ENCODE measurements around the gene GJC3. TPM values are rescaled to one million over a fixed set of nuclear protein-coding genes. Genes with fewer than 3 reads are reported as not detected.
A peak's percentile ranks its signal among the peaks of the same experiment; 100 is the strongest.

GJC3 gene
- total RNA-seq, 1 experiment from 2014 or later = not detected

GRCh38 chr7:99923200-99923599, 6.2 kb downstream of the GJC3 start:
- H3K4me3 Mint-ChIP-seq (ENCODE audit: low read depth, unreplicated experiment) = no peak overlapping the region

DNA sequence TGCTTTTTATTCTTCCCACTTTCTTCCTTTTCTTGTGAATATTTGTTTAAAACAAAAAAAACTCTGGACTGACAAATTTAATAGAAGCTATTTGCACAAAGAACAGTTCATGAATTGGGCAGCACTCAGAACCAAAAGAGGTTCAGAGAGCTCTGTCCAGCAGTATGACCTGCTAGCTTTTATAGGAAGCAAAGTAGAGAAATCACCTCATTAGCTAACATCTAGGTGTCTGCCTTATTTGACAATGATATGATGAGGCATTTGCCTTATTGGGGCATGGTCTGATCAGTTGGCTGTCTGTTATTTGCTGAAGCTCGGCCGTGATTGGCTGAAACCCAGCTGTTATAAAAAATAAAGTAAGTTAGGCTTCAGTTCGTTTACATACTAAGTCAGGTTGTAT, 9.3 kb downstream of the GJC3 start:
- TF ChIP-seq, protein P1, sequence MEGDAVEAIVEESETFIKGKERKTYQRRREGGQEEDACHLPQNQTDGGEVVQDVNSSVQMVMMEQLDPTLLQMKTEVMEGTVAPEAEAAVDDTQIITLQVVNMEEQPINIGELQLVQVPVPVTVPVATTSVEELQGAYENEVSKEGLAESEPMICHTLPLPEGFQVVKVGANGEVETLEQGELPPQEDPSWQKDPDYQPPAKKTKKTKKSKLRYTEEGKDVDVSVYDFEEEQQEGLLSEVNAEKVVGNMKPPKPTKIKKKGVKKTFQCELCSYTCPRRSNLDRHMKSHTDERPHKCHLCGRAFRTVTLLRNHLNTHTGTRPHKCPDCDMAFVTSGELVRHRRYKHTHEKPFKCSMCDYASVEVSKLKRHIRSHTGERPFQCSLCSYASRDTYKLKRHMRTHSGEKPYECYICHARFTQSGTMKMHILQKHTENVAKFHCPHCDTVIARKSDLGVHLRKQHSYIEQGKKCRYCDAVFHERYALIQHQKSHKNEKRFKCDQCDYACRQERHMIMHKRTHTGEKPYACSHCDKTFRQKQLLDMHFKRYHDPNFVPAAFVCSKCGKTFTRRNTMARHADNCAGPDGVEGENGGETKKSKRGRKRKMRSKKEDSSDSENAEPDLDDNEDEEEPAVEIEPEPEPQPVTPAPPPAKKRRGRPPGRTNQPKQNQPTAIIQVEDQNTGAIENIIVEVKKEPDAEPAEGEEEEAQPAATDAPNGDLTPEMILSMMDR (IDR thresholded peaks at IDR 0.05; ENCODE audit: unreplicated experiment) = no peak
- intact Hi-C loops (cut with micrococcal nuclease; ENCODE audit: unreplicated experiment) = no loop called here
- Mint-ChIP-seq H3K9me3 (ENCODE audit: low read depth, unreplicated experiment) (no peaks in the 10 kb centered on the region), H3K36me3 (ENCODE audit: insufficient read depth, unreplicated experiment) (peaks cover 20% of the 10 kb centered on the region), H3K4me3 (ENCODE audit: low read depth, unreplicated experiment) (peak overlapping the region; percentile 85), H3K4me1 (ENCODE audit: low read depth, unreplicated experiment) (peaks cover 17% of the 10 kb centered on the region), H3K27ac (ENCODE audit: unreplicated experiment) (no peak overlapping the region), H3K27me3 (ENCODE audit: unreplicated experiment) (no peaks in the 10 kb centered on the region)
- BruUV-seq (replicated peaks) = no TSS peak
- DNase-seq = no peak
- CTCF ChIA-PET = interaction anchor here (1.4 kb wide), 1 partner anchor 9 kb away, joined by 3 read pairs; the partner anchor contains the start of gene GJC3

More at GRCh38 chr7:99923200-99923599, 6.2 kb downstream of the GJC3 start:
- CTCF ChIA-PET = interaction anchor here (0.6 kb wide), 1 partner anchor 74 kb away, joined by 4 read pairs; no protein-coding TSS in a partner anchor
- intact Hi-C loops (cut with micrococcal nuclease; ENCODE audit: unreplicated experiment) = no loop called here
- DNase-seq = no peak
- Mint-ChIP-seq H3K36me3 (ENCODE audit: insufficient read depth, unreplicated experiment) (peaks cover 15% of the 10 kb centered on the region), H3K4me1 (ENCODE audit: low read depth, unreplicated experiment) (no peaks in the 10 kb centered on the region), H3K27ac (ENCODE audit: unreplicated experiment) (no peak overlapping the region), H3K27me3 (ENCODE audit: unreplicated experiment) (peaks cover 25% of the 10 kb centered on the region), H3K9me3 (ENCODE audit: low read depth, unreplicated experiment) (no peaks in the 10 kb centered on the region)
- no TSS peak for BruUV-seq (replicated peaks)
- TF ChIP-seq, protein P1 (IDR thresholded peaks at IDR 0.05; ENCODE audit: unreplicated experiment) = no peak

- H3K27me3 Mint-ChIP-seq (ENCODE audit: unreplicated experiment) = no peaks in the 10 kb centered on the region
- H3K4me1 Mint-ChIP-seq (ENCODE audit: low read depth, unreplicated experiment) = peaks cover 17% of the 10 kb centered on the region
- peak overlapping the region; percentile 85 for H3K4me3 Mint-ChIP-seq (ENCODE audit: low read depth, unreplicated experiment)
- H3K9me3 Mint-ChIP-seq (ENCODE audit: low read depth, unreplicated experiment) = no peaks in the 10 kb centered on the region
- CTCF ChIA-PET = interaction anchor here (1.3 to 1.4 kb wide), 2 partner anchors 10 to 74 kb away, joined by 3 to 5 read pairs; partner anchors contain the start of gene GJC3
- H3K27ac Mint-ChIP-seq (ENCODE audit: unreplicated experiment) = peak overlapping the region; percentile 66
- intact Hi-C loops (cut with micrococcal nuclease; ENCODE audit: unreplicated experiment) = no loop called here
- H3K36me3 Mint-ChIP-seq (ENCODE audit: insufficient read depth, unreplicated experiment) = peaks cover 20% of the 10 kb centered on the region
- TF ChIP-seq, protein P1 (IDR thresholded peaks at IDR 0.05; ENCODE audit: unreplicated experiment) = no peak
- BruUV-seq (replicated peaks) = TSS peak; percentile 82
- no peak for DNase-seq
Measured at GRCh38 chr7:99919814-99920112, 9.7 kb downstream of the GJC3 start.

DNA sequence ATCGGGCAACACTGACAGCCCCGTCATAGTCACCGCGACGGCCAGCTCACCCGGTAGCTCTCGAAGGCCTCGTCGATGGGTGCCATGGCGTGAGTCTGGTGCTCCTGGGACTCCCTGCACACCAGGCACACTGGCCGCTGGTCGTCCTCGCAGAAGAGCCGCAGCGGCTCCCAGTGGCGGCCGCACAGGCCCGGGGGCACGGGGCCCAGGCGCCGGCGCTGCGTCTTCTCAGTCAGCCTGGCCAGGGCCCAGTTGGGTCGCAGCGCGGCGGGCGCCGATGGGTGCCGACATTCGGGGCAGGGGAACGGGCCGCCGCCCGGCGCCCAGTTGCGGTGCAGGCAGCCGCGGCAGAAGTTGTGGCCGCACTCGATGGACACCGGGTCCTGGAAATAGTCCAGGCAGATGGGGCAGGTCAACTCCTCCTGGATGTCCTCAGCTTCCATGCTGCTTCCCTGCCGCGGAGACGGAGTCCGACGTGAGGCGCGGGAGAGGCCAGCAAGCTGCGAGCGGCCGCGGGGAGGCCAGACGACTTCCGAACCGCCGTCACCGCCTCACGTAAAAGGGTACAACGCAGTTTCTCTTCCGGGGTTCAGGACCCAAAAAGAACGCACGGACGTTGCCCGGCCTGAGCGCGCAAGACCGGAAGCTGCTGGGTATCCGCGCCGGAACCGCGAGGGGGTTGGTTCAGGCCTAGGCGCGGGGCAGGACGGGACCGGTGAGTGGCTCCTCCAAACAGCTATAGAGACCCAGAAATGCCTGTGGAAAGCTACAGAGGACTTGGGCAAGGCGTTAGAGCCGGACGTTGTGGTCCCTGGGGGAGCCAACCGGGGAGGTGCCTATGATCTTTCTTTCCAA, 10.2 kb downstream of the GJC3 start, which contains the start of gene TRIM4:
TSS of gene TRIM4 (minus strand) at position 572 of the 855 bp plus-strand sequence. CDS start at position 443, 129 bp downstream.
- H3K4me1 Mint-ChIP-seq (ENCODE audit: low read depth, unreplicated experiment) = peaks cover 17% of the 10 kb centered on the region

More for the DNA sequence above, 10.2 kb downstream of the GJC3 start, which contains the start of gene TRIM4:
- peak; percentile 80 for DNase-seq
- CTCF ChIA-PET = interaction anchor here (0.5 to 1.4 kb wide), 7 partner anchors 10 to 429 kb away, joined by 3 to 5 read pairs (median 3); partner anchors contain the start of gene GJC3
- Mint-ChIP-seq H3K27me3 (ENCODE audit: unreplicated experiment) (no peaks in the 10 kb centered on the region), H3K27ac (ENCODE audit: unreplicated experiment) (peak within 1 kb of the TSS; percentile 66), H3K9me3 (ENCODE audit: low read depth, unreplicated experiment) (no peaks in the 10 kb centered on the region), H3K4me3 (ENCODE audit: low read depth, unreplicated experiment) (peak within 1 kb of the TSS; percentile 85), H3K36me3 (ENCODE audit: insufficient read depth, unreplicated experiment) (peaks cover 20% of the 10 kb centered on the region)
- intact Hi-C loops (cut with micrococcal nuclease; ENCODE audit: unreplicated experiment) = no loop called here
- TSS peak; percentile 64 for BruUV-seq (replicated peaks)
- TF ChIP-seq, protein P1 (IDR thresholded peaks at IDR 0.05; ENCODE audit: unreplicated experiment) = no peak
